Esophagus muscularis mucosa (tissue), 4 donors: ENCODE measurements around the gene ELK4.

Source experiments
- CTCF ChIP-seq, 3 experiments: fragments of 200-600 bp in 2 of 3; fragments of 450-650 bp in 1 of 3; sonication (generic) in 2 of 3; IDR thresholded peaks; one replicate each; pipeline ENCODE4 v1.5.1; 2017 to 2019; ENCODE audit warnings: antibody characterized with exemption in 3 of 3, mild to moderate bottlenecking in 2 of 3, moderate library complexity in 1 of 3
- EP300 ChIP-seq: sonication (generic); formaldehyde crosslinking; IDR thresholded peaks from one replicate; pipeline ENCODE4 v1.6.1; 2017; ENCODE audit warnings: antibody characterized with exemption
- POLR2A ChIP-seq: fragments of 450-650 bp; IDR thresholded peaks from one replicate; pipeline ENCODE4 v1.6.1; 2017; ENCODE audit warnings: antibody characterized with exemption, moderate library complexity, mild to moderate bottlenecking, low read depth
- POLR2AphosphoS5 ChIP-seq, 2 donors: sonication (generic); formaldehyde crosslinking; IDR thresholded peaks; one replicate each; pipeline ENCODE4 v1.6.1; 2017; ENCODE audit warnings: antibody characterized with exemption in 2 of 2

GRCh38 chr1:205597691-205598314 is 34.0 kb downstream of the ELK4 start:
- TF ChIP-seq CTCF (IDR thresholded peaks at IDR 0.05) (no peak), POLR2AphosphoS5 (IDR thresholded peaks at IDR 0.05) (no peak), POLR2A (no peak), EP300 (no peak)
